ENCODE results near the gene SUSD4.

DNA sequence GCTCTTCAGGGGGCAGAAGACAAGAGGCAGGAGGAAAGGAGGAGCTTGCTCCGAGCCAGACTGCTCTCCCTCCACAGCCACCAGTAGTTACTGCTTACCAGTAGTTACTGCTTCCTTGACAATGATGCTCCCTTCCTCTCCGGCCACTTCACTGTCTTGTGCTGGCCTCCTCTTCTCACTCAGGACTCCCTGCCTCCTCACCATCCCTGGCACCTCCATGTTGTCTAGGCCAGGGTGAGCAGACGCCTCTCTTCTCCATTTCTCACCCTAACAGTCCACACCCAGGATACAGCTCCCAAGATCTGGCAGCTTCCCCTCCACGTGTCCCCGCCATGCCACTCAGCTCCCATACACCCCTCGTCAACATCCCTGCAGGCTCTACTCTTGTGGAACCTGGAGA, 138.5 kb downstream of the SUSD4 start:
- no peak for TF ChIP-seq YY1 (IDR thresholded peaks at IDR 0.05; ENCODE audit: insufficient read depth, insufficient read length)
- TF ChIP-seq SUZ12 (IDR thresholded peaks at IDR 0.05; ENCODE audit: extremely low read depth, insufficient read depth, insufficient read length), result no peak
- TF ChIP-seq ZNF274 (IDR thresholded peaks at IDR 0.05; ENCODE audit: low read depth, low read length), result no peak
